Uterus (tissue), 4 donors: ENCODE results near the gene IFNLR1. TPM values are rescaled to one million over a fixed set of nuclear protein-coding genes. Genes with fewer than 3 reads are reported as not detected.

Experiments used
- DNase-seq, 2 donors: peaks; one replicate each; pipeline ENCODE4 v3.0.0-alpha.2; 2019 to 2020
- H3K27ac ChIP-seq, 2 donors: fragments of 200-600 bp; sonication (generic); 1 replicate in 1 of 2; 2 replicates in 1 of 2; pipeline ENCODE4 v1.5.1; 2016 to 2018
- H3K27me3 ChIP-seq, 2 donors: fragments of 200-600 bp; sonication (generic); one replicate each; pipeline ENCODE4 v1.5.1; 2018 to 2019; ENCODE audit warnings: control low read depth in 1 of 2
- H3K36me3 ChIP-seq, 2 donors: fragments of 200-600 bp; sonication (generic); one replicate each; pipeline ENCODE4 v1.5.1; 2019; ENCODE audit warnings: control low read depth in 1 of 2
- H3K4me1 ChIP-seq, 2 donors: fragments of 200-600 bp; sonication (generic); one replicate each; pipeline ENCODE4 v1.5.1; 2018 to 2019; ENCODE audit warnings: control low read depth in 1 of 2
- H3K4me3 ChIP-seq, 2 donors: fragments of 200-600 bp; sonication (generic); 1 replicate in 1 of 2; 2 replicates in 1 of 2; pipeline ENCODE4 v1.5.1; 2018 to 2019; ENCODE audit warnings: mild to moderate bottlenecking in 1 of 2
- H3K9me3 ChIP-seq, 2 donors: fragments of 200-600 bp; sonication (generic); one replicate each; pipeline ENCODE4 v1.5.1; 2019; ENCODE audit warnings: control low read depth in 1 of 2
- POLR2A ChIP-seq, 2 donors: fragments of 450-650 bp; IDR thresholded peaks; one replicate each; pipeline ENCODE4 v1.6.1; 2016; ENCODE audit warnings: antibody characterized with exemption in 2 of 2, mild to moderate bottlenecking in 1 of 2, moderate library complexity in 1 of 2
- intact Hi-C: fragments of 100-400 bp; cut with DNase I; formaldehyde crosslinking; loops from one replicate; pipeline ENCODE4 v1.15.1; 2023; ENCODE audit warnings: low total_unique reads
- total RNA-seq, 4 donors: library from RNA; depleted of rRNA in 3 of 4; stranded (reverse); fragments of >200 nt in 3 of 4; gene quantifications; one replicate each; pipeline versions ENCODE4 v1.1.0 to v1.2.4, GENCODE V29; 2014 to 2023
- TF ChIP-seq, protein P1 (sequence below), 4 experiments: fragments of 200-600 bp in 2 of 4; fragments of 450-650 bp in 2 of 4; sonication (generic) in 2 of 4; IDR thresholded peaks; one replicate each; pipeline ENCODE4 v1.5.1; 2016 to 2019; ENCODE audit warnings: antibody characterized with exemption in 4 of 4, mild to moderate bottlenecking in 2 of 4, moderate library complexity in 1 of 4
- donor health status: DM: yes; HTN: yes; CAD: no.

Gene IFNLR1
- total RNA-seq, 4 donors from 2014 or later = 0.29 to 2.6 (median 1.3) TPM; not detected in 1

DNA sequence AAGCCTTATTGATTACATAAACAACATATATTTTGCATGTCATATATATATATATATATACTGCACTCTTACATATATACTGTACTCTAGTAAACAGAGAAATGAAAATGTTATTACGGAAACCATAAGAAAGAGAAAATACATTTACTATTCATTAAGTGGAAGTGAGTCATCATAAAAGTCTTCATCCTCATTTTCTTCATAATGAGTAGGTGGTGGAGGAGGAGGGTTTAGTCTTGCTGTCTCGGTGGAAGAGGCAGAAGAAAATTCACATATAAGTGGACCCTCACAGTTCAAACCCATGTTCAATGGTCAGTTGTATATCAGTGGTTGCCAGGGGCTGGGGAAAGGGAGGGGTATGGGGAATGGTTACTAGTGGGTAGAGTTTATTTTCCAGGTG, 8.0 kb upstream of the IFNLR1 start:
- Histone ChIP-seq H3K27me3 (no peaks in the 10 kb centered on the region), H3K9me3 (no peaks in the 10 kb centered on the region), H3K27ac (no peak overlapping the region), H3K4me3 (no peak overlapping the region), H3K4me1 (no peaks in the 10 kb centered on the region), H3K36me3 (no peaks in the 10 kb centered on the region)
- intact Hi-C loops = no loop called here
- TF ChIP-seq, protein P1, sequence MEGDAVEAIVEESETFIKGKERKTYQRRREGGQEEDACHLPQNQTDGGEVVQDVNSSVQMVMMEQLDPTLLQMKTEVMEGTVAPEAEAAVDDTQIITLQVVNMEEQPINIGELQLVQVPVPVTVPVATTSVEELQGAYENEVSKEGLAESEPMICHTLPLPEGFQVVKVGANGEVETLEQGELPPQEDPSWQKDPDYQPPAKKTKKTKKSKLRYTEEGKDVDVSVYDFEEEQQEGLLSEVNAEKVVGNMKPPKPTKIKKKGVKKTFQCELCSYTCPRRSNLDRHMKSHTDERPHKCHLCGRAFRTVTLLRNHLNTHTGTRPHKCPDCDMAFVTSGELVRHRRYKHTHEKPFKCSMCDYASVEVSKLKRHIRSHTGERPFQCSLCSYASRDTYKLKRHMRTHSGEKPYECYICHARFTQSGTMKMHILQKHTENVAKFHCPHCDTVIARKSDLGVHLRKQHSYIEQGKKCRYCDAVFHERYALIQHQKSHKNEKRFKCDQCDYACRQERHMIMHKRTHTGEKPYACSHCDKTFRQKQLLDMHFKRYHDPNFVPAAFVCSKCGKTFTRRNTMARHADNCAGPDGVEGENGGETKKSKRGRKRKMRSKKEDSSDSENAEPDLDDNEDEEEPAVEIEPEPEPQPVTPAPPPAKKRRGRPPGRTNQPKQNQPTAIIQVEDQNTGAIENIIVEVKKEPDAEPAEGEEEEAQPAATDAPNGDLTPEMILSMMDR (IDR thresholded peaks at IDR 0.05) = no peak
- no peak for TF ChIP-seq POLR2A (IDR thresholded peaks at IDR 0.05)
- no peak for DNase-seq

DNA sequence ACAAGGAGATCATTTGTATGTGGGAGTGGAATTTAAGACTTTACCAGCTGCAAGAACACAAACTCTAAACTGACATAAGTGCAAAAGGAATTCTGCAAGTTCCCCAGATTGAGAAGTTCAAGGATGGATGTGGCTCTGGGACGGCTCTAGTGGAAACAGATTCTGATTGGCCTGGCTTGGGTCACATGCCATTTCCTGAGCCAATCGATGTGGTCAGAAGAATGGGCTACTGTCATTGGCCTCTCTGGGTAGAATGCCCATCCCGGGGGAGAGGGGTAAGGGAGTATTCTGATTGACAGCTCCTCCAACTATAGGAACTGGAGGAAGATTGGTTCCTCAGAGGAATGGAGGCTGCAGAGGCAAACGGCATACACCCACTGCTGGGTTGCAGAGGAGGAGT, 6.0 kb upstream of the IFNLR1 start:
- no peak overlapping the region for H3K4me3 ChIP-seq
- H3K27me3 ChIP-seq = no peaks in the 10 kb centered on the region
- no peak for DNase-seq
- intact Hi-C loops = no loop called here
- no peaks in the 10 kb centered on the region for H3K4me1 ChIP-seq
- TF ChIP-seq, protein P1 (IDR thresholded peaks at IDR 0.05) = no peak
- TF ChIP-seq POLR2A (IDR thresholded peaks at IDR 0.05) = no peak
- no peaks in the 10 kb centered on the region for H3K9me3 ChIP-seq
- no peaks in the 10 kb centered on the region for H3K36me3 ChIP-seq
- no peak overlapping the region for H3K27ac ChIP-seq

DNA sequence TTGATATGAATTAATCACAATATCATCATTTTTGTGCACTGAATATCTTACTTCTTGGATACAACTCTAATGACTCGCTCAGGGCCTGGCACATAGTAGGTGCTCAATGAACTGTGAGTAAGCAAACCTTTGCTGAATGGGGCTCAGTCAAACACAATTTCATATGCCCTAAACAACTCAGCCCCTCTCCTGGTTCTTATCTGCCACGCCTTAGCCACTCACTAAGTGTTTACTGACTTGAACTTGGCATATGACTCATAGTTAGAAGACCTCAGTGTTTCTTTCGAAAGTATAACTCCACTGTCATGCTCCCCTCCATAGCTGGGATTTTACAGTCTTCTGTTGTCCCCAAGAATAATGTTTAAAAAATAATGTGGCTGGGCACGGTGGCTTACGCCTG, 4.8 kb upstream of the IFNLR1 start:
- DNase-seq = no peak
- Histone ChIP-seq H3K9me3 (no peaks in the 10 kb centered on the region), H3K27me3 (no peaks in the 10 kb centered on the region), H3K36me3 (no peaks in the 10 kb centered on the region), H3K4me3 (no peak overlapping the region), H3K27ac (no peak overlapping the region), H3K4me1 (no peaks in the 10 kb centered on the region)
- intact Hi-C loops = no loop called here
- TF ChIP-seq, protein P1 (IDR thresholded peaks at IDR 0.05) = no peak
- TF ChIP-seq POLR2A (IDR thresholded peaks at IDR 0.05) = no peak

GRCh38 chr1:24190983-24191461, 3.9 kb upstream of the IFNLR1 start:
- intact Hi-C loops = no loop called here
- DNase-seq = no peak
- Histone ChIP-seq H3K4me3 (no peak overlapping the region), H3K36me3 (no peaks in the 10 kb centered on the region), H3K4me1 (no peaks in the 10 kb centered on the region), H3K9me3 (no peaks in the 10 kb centered on the region), H3K27ac (no peak overlapping the region), H3K27me3 (no peaks in the 10 kb centered on the region)
- TF ChIP-seq, protein P1 (IDR thresholded peaks at IDR 0.05) = no peak
- TF ChIP-seq POLR2A (IDR thresholded peaks at IDR 0.05) = no peak

GRCh38 chr1:24189528-24189927, 2.4 kb upstream of the IFNLR1 start:
- Histone ChIP-seq H3K36me3 (no peaks in the 10 kb centered on the region), H3K27ac (no peak overlapping the region), H3K4me1 (no peaks in the 10 kb centered on the region), H3K27me3 (no peaks in the 10 kb centered on the region), H3K9me3 (no peaks in the 10 kb centered on the region), H3K4me3 (no peak overlapping the region)
- TF ChIP-seq POLR2A (IDR thresholded peaks at IDR 0.05) = no peak
- TF ChIP-seq, protein P1 (IDR thresholded peaks at IDR 0.05) = no peak
- intact Hi-C loops = no loop called here
- no peak for DNase-seq
